Measurements from ENCODE around the gene MMP10. TPM values are rescaled to one million over a fixed set of nuclear protein-coding genes. Genes with fewer than 3 reads are reported as not detected.

MMP10 gene
- polyA plus RNA-seq, 1 donor from 2014 or later: not detected

DNA sequence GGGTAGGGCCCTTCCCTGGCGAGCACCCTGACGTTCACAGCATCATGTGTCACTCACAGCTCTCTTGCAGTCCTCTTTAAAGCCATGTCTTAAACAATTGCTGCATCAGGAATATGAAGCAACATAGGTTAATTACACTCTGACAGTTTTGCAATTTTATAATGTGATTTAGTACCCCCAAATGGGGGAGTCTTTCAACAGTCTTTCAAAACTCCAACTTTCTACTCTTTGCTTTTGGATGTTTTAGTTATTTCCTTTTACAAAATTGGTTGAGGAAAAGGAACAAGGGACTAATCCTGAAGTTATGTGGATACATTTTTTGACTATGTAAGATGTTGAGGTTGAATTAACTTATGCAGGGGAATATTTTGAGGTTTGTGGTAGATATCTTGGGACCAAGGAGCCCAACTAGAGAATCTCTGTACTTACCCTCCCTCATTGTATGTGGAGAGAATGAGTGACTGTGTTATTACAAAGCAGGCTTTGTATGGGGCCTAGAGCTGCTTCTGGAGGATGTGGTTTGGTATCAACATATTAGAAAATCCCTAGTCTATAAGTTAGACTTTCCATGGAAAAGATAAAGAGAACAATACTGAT is 55.4 kb downstream of the MMP10 start, which contains the start of gene MMP8:
MMP8 (minus strand) TSS at position 51 of the 597 bp plus-strand sequence. CDS start 99 bp downstream, outside the sequence.
- Histone ChIP-seq H3K4me3 (ENCODE audit: low read length) (no peak within 1 kb of the TSS), H3F3A (ENCODE audit: insufficient read depth, low read length, poor library complexity, severe bottlenecking) (no peaks in the 10 kb centered on the region), H3K36me3 (ENCODE audit: insufficient read depth, low read length) (no peaks in the 10 kb centered on the region), H3K27me3 (ENCODE audit: insufficient read depth, low read depth, low read length) (no peaks in the 10 kb centered on the region), H3K79me2 (replicated peaks; ENCODE audit: insufficient read depth, low read length) (no peaks in the 10 kb centered on the region), H3K9me2 (ENCODE audit: insufficient read depth, low read length) (no peaks in the 10 kb centered on the region), H3K9ac (ENCODE audit: low read length) (no peak within 1 kb of the TSS), H2AFZ (ENCODE audit: low read depth, low read length) (no peak within 1 kb of the TSS), H3K27ac (ENCODE audit: low read length) (no peak within 1 kb of the TSS), H4K20me1 (ENCODE audit: insufficient read depth) (no peaks in the 10 kb centered on the region), H3K9me3 (ENCODE audit: low read length) (no peaks in the 10 kb centered on the region), H3K4me2 (ENCODE audit: low read length) (no peak within 1 kb of the TSS)
- TF ChIP-seq, protein P1, sequence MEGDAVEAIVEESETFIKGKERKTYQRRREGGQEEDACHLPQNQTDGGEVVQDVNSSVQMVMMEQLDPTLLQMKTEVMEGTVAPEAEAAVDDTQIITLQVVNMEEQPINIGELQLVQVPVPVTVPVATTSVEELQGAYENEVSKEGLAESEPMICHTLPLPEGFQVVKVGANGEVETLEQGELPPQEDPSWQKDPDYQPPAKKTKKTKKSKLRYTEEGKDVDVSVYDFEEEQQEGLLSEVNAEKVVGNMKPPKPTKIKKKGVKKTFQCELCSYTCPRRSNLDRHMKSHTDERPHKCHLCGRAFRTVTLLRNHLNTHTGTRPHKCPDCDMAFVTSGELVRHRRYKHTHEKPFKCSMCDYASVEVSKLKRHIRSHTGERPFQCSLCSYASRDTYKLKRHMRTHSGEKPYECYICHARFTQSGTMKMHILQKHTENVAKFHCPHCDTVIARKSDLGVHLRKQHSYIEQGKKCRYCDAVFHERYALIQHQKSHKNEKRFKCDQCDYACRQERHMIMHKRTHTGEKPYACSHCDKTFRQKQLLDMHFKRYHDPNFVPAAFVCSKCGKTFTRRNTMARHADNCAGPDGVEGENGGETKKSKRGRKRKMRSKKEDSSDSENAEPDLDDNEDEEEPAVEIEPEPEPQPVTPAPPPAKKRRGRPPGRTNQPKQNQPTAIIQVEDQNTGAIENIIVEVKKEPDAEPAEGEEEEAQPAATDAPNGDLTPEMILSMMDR (IDR thresholded peaks at IDR 0.05; ENCODE audit: poor library complexity, severe bottlenecking): no peak
- no peak for TF ChIP-seq SMC3 (conservative IDR thresholded peaks at IDR 0.05; ENCODE audit: poor library complexity)
- TF ChIP-seq EP300 (conservative IDR thresholded peaks at IDR 0.05; ENCODE audit: poor library complexity, severe bottlenecking): no peak
- TF ChIP-seq MXI1 (conservative IDR thresholded peaks at IDR 0.05; ENCODE audit: poor library complexity, severe bottlenecking): no peak
- TF ChIP-seq POLR2AphosphoS5 (IDR thresholded peaks at IDR 0.05): no peak
- TF ChIP-seq RAD21 (conservative IDR thresholded peaks at IDR 0.05): no peak
- TF ChIP-seq, protein P2, sequence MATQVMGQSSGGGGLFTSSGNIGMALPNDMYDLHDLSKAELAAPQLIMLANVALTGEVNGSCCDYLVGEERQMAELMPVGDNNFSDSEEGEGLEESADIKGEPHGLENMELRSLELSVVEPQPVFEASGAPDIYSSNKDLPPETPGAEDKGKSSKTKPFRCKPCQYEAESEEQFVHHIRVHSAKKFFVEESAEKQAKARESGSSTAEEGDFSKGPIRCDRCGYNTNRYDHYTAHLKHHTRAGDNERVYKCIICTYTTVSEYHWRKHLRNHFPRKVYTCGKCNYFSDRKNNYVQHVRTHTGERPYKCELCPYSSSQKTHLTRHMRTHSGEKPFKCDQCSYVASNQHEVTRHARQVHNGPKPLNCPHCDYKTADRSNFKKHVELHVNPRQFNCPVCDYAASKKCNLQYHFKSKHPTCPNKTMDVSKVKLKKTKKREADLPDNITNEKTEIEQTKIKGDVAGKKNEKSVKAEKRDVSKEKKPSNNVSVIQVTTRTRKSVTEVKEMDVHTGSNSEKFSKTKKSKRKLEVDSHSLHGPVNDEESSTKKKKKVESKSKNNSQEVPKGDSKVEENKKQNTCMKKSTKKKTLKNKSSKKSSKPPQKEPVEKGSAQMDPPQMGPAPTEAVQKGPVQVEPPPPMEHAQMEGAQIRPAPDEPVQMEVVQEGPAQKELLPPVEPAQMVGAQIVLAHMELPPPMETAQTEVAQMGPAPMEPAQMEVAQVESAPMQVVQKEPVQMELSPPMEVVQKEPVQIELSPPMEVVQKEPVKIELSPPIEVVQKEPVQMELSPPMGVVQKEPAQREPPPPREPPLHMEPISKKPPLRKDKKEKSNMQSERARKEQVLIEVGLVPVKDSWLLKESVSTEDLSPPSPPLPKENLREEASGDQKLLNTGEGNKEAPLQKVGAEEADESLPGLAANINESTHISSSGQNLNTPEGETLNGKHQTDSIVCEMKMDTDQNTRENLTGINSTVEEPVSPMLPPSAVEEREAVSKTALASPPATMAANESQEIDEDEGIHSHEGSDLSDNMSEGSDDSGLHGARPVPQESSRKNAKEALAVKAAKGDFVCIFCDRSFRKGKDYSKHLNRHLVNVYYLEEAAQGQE (IDR thresholded peaks at IDR 0.05; ENCODE audit: borderline replicate concordance): no peak
- TF ChIP-seq EZH2 (IDR thresholded peaks at IDR 0.05; ENCODE audit: borderline replicate concordance, insufficient read depth, low read length, poor library complexity, severe bottlenecking): no peak
- no peak for TF ChIP-seq TAF1 (IDR thresholded peaks at IDR 0.05; ENCODE audit: low read depth)

DNA sequence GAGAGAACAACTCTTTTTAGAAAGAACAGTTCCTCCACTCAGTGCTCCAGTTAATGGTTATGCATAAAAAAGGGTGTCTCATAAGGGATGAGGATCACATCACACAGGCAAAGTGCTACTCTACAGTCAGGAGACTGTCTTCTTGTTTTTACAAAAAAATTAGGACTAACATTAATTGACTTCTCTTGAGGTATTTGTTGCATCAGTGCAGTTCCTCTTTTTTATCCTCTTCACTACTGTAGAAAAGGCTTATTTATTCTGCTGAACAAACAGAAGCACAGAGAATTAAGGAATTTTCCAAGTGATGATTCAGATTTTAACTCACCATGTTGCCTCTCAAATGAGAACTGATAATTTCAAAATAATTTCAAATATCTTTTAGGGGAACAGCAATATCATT is 57.6 kb downstream of the MMP10 start:
- TF ChIP-seq SMC3 (conservative IDR thresholded peaks at IDR 0.05; ENCODE audit: poor library complexity) (no peak), RAD21 (conservative IDR thresholded peaks at IDR 0.05) (no peak), TAF1 (IDR thresholded peaks at IDR 0.05; ENCODE audit: low read depth) (no peak), EZH2 (IDR thresholded peaks at IDR 0.05; ENCODE audit: borderline replicate concordance, insufficient read depth, low read length, poor library complexity, severe bottlenecking) (no peak), EP300 (conservative IDR thresholded peaks at IDR 0.05; ENCODE audit: poor library complexity, severe bottlenecking) (no peak), MXI1 (conservative IDR thresholded peaks at IDR 0.05; ENCODE audit: poor library complexity, severe bottlenecking) (no peak), POLR2AphosphoS5 (IDR thresholded peaks at IDR 0.05) (no peak)
- TF ChIP-seq, protein P2 (IDR thresholded peaks at IDR 0.05; ENCODE audit: borderline replicate concordance): no peak
- no peaks in the 10 kb centered on the region for H4K20me1 ChIP-seq (ENCODE audit: insufficient read depth)
- H3K79me2 ChIP-seq (replicated peaks; ENCODE audit: insufficient read depth, low read length): no peaks in the 10 kb centered on the region
- no peaks in the 10 kb centered on the region for H3F3A ChIP-seq (ENCODE audit: insufficient read depth, low read length, poor library complexity, severe bottlenecking)
- H3K9me3 ChIP-seq (ENCODE audit: low read length): no peaks in the 10 kb centered on the region
- H3K36me3 ChIP-seq (ENCODE audit: insufficient read depth, low read length): no peaks in the 10 kb centered on the region
- no peak overlapping the region for H3K4me3 ChIP-seq (ENCODE audit: low read length)
- H3K9ac ChIP-seq (ENCODE audit: low read length): no peak overlapping the region
- no peaks in the 10 kb centered on the region for H3K9me2 ChIP-seq (ENCODE audit: insufficient read depth, low read length)
- no peak overlapping the region for H3K27ac ChIP-seq (ENCODE audit: low read length)
- H3K4me2 ChIP-seq (ENCODE audit: low read length): no peak overlapping the region
- H3K27me3 ChIP-seq (ENCODE audit: insufficient read depth, low read depth, low read length): no peaks in the 10 kb centered on the region
- no peak overlapping the region for H2AFZ ChIP-seq (ENCODE audit: low read depth, low read length)

Data from neural cell (in vitro differentiated cells).